HPDE6-E6E7 (cell line): Measurements from ENCODE around the gene TPST1.
"Not testable (repeated sequence)": the region's sequence is repeated elsewhere in the genome, so short reads cannot be mapped to it uniquely, and the experiment has no call there.

Experiments
- DNase-seq: peaks from one replicate; pipeline ENCODE4 v3.0.0; 2011; ENCODE audit warnings: missing footprints; ENCODE audit errors: extremely low spot score

The TPST1 gene

DNA sequence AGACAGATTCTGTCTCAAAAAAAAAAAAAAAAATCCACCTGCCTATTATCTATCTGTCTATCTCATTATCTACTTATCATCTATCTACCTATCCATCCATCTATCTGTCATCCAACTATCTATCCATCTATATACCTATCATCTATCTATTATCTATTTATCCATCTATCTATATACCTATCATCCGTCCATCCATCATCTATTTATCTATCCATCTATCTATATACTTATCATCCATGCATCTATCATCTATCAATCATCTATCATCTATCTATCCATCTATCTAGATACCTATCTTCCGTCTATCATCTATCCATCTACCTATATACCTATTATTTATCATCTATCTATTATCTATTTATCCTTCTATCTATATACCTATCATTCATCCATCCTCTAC is 16.5 kb upstream of the TPST1 start:
- no peak for DNase-seq

DNA sequence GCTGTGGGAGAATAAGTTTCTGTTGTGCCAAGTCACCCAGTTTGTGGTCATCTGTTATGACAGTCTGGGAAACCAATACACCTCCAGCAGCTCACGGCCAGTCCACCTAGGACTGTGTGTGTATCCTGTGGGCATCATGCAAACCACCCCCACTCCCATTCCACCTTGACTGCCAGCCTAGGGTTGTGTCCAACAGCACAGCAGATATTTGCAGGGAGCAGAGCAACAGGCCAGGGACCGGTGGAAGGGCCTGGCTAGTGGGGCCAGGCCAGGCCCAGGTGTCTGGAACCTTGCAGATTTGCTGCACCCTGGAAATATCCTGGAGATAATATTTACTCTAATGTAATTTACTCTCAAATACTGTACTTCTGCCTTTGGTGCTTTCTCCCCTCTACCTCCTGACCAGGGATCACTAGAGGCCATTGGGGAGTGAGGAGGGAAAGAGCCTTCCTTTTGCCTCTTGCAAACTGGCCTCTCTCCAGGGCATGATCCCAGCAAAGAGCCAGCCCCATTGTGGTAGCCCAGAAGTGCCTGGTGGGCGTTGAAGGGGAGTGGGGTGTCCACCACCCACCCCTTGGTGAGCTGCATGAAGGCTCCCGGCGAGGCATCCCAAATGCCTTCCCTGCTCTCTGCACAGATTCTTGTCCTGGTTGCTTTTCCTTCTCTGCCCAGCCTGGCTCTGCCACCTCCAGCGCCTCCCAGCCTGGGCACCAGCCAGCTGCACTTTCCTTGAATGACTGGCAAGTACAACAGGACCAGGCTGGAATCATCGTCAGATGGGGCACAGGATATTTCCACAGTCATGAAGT is 15.2 kb upstream of the TPST1 start:
- DNase-seq = no peak

DNA sequence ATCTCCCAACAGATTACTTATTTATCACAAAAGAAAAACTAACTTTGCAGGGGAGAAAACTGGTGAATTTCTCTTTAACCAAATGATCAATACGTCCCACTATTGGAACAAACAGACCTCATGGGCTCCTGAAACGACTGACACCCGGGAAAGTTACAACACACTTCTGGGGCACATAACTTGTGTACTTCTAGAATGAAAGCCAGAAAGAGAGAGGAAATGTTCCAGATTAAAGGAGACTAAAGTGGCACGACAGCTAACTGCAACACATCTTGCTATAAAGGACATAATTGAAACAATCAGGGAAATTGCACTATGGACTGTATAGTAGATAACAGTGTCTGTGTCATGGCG is 14.7 kb upstream of the TPST1 start:
- no peak for DNase-seq

DNA sequence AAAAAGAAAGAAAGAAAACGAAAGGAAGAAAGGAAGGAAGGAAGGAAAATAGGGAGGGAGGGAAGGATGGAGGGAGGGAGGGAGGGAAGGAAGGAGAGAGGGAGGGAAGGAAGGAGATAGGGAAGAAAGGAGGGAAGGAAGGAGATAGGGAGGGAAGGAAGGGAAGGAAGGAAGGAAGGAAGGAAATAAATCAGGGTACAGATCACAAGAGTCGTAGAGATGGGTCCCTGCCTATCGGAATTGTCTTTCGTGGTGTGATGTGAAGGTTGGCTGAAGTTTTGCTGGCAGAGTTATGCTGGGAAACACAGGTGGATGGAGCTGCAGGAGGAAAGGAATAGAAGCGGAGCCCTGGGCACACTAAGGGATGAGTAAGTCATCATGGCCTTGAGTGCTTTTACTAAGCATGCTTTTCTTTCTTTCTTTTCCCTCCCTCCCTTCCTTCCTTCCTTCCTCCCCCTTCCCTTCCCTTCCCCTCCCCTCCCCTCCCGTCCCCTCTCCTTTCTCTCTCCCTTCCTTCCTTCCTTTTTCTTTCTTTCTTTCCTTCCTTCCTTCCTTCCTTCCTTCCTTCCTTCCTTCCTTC is 11.9 kb upstream of the TPST1 start:
- no peak for DNase-seq

DNA sequence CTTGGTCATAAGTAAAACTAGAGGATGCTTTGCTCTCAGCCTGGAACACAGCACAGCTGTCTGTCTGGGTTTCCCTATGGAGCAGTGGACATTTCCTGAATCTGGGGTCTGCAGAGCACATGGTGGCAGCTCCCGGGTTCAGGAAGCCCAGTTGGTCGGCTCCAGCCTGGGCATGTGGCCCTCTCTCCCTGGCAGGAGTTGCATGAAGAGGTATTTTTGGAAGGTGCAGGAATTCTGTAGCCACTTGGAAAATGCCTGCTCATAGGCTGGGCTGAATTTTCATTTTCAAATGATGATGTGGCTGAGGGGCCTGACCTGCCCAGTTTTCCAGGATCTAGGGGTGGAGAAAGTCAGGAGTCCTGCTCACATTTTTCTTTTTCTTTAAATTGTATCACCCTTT is 6.7 kb upstream of the TPST1 start:
- DNase-seq = no peak

DNA sequence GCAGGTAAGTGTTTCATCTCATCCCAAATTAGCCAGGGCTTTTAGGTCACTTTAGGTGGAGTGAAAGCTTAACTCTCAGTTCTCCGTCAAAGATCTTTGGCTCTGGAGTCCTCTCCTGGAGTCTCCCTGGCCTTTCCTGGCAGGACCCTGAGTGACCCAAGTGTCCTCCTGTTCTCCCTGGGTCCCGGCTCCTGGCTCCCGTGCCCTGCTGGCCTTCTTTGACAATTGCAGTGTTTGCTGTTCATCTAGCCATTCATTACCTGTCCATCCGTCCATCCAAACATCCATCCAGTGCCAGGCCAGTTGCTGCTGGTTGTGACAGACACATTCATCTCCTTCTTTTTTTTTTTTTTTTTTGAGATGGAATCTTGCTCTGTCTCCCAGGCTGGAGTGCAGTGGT is 6.2 kb upstream of the TPST1 start:
- no peak for DNase-seq

DNA sequence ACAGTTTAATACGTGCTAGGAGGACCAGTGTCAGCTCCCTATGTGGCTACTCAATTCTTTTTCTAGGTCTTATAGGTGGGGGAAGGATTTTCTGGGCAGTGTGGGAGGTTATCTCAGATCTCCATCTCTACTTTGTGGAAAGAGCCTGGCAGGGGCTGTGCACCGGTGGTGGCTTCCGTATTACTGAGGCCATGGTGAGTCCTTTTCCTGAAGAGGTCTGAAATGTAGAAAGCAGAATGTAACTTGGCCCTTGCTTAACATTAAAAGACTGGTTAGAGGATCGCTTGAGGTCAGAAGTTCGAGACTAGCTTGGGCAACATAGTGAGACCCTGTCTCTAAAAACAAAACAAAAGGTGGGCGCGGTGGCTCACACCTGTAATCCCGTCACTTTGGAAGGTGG is 2.7 kb upstream of the TPST1 start:
- no peak for DNase-seq

DNA sequence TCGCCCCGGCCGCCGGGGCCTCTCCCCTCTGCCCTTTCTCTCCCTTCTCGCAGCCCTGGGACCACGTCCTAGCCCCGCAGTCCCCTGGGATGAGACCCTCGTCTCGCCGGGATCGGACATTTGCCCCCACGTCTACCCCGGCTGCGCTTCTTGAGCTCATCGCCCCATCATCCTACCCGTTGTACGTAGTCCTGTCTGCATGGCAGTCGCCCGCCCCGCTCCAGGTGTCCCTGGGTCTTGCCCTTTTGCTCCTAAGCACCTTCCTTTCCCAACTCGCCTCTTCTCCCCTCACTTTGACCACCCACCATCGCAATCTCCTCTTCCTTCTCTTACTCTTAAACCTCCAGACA is 582 bp downstream of the TPST1 start:
- no peak for DNase-seq

DNA sequence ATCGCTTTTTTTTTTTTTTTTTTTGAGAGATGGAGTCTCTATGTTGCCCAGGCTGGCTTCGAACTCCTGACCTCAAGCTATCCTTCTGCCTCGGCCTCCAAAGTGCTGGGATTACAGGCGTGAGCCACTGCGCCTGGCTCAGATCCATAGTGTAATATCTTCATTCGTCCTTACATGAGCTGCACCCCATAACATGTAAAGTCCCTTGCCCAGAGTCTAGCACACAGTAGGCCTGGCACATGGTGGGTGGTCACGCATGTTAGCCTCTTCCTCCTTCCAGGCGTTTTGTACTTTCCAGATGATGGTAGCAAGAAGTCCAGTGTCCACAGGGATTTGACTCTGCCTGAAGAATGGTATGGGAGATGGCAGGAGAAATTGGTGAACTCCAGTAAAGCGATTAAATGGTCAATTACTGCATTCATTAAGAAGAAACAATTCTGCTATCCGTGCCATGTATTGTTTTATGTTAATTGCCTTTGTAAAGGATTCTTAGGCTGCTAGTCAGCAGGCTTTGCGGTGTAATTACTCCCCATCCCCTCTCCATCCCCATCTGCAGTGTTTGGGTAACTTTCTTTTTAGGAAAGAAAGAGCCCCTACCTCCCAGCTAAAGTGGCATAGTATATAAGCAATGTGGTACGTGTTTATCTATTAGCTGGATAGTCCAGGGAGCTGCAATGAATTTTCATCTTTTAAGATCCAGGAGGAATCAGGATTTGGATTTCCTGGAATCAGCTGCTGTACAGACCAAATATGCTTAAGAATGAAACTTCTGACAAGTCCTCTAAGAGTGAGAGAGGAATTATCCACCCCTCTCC is 1.2 kb downstream of the TPST1 start:
- no peak for DNase-seq

DNA sequence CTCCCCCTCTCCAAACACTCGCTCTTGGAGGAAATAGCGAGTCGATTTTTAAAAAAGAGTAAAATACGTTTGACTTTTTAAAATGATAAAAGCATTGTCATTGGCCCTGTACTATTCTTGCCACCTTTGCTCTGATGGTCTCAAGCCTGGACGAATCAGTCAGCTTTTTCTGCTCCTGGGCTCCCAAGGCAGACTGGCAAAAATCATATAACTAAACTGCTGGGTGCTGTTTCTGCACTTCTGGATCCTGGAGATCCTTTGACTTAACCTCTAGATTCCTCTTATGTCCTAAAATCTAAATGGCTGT is 1.8 kb downstream of the TPST1 start:
- DNase-seq = no peak

DNA sequence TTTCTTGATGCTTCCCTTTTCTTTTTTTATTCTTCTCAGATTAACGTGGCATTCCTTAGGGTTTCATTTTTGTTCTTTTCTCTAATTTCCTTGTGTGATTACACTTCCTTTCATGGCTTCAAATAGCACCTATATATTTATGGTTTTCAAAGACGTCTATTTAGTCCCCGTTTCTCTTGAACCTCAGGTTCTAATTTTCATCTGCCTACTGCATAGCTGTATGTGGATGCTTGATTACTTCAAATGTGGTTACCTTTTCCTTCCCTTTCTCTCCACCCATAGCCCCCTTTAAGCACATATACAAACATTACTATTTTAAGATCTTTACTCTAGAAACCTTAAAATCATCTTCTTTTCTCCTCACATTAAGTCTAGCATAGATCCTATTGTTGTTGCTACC is 2.4 kb downstream of the TPST1 start:
- DNase-seq = no peak

DNA sequence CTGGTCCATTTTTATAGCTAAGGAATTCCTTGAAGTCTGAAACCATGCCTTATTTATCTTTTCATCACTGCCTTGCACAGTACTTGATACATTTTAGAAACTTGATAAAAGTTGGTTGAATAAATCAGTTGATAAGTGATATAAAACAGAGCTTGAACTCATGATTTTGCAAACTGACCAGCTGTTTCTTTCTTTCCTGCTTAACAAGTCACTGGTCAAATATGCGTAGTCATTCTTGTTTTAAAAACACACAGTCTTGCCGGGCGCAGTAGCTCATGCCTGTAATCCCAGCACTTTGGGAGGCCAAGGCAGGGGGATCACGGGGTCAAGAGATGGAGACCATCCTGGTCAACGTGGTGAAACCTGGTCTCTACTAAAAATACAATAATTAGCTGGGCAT is 6.3 kb downstream of the TPST1 start:
- DNase-seq = no peak

DNA sequence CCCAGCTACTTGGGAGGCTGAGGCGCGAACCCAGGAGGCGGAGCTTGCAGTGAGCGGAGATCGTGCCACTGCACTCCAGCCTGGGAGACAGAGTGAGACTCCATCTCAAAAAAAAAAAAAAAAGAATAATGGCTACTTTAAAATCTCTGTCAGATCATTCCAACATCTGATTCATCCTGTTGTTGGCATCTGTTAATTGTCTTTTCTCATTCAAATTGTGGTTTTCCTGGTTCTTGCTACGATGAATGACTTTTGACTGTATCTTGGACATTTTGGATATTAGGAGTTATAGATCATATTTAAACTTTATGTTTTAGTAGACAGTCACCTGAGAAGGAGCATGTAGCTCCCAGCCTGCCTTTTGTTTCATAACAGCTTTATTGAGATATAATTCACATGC is 8.5 kb downstream of the TPST1 start:
- DNase-seq = no peak

DNA sequence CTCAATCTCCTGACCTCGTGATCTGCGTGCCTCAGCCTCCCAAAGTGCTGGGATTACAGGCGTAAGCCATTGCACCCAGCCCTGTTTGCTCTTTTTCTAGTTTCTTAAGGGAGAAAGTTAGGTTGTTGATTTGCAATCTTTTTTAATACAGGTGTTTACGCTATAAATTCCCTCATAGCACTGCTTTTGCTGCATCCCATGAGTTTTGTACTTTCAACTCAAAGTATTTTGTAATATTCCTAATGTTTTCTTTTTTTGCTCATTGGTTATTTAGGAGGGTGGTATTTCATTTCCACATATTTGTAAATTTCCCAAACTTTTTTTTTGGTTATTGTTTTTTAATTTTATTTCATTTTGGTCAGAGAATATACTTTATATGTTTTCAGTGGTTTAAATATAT is 11.6 kb downstream of the TPST1 start:
- DNase-seq = no peak

DNA sequence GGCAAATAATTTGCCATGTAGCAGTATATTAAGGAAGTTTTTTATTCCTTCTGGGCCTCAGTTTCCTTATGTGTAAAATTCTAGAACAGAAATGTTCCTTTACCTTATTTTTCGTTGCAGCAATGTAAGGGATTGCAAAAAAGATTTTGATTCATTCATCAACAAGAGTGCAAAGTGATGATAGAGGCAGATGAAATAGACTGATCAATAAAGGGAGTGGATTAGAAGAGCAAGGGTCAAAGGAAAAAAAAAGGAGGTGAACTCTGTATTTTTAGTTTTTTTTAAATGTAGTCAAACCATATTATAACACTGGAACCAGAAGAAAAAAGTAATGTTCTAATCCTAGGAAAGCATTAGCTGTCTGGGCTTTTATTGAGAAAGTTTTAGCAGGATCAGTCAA is 14.7 kb downstream of the TPST1 start:
- no peak for DNase-seq

DNA sequence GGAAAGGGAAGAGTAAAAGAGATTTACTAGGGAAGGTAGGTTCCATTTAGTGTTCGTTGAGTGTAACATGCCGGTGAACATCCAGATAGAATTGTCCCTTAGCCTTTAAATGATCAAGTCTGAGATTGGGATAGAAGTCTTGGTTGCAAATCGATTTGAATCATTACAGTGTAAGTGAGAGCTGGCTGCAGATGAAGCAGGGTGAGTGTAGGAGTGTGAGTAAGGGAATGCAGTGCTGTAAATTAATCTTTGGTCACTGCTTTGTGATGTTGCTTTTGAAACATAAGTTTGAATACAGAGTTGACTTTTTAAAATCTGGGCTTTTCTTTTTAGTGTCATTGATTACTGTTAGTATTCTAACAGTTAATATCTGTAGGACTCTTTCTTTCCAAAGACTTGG is 16.3 kb downstream of the TPST1 start:
- no peak for DNase-seq

DNA sequence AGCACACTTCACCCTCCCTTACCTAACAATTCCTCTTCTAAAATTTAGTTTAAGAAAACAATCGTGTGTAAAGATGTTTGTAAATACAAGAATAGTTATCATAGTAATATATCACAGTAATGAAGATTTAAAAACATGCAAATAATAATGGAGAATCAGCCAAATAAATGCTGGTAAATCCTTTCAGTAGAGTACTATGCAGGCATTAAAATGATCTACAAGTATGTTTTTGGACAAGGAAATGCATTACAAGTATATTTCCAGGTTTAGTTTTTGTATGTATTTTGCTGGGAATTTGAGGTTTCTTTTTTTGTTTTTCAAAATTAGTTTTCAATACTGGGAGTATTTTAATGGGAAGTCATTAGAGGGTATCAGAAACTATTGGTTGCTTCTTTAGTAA is 22.7 kb downstream of the TPST1 start:
- DNase-seq = no peak

DNA sequence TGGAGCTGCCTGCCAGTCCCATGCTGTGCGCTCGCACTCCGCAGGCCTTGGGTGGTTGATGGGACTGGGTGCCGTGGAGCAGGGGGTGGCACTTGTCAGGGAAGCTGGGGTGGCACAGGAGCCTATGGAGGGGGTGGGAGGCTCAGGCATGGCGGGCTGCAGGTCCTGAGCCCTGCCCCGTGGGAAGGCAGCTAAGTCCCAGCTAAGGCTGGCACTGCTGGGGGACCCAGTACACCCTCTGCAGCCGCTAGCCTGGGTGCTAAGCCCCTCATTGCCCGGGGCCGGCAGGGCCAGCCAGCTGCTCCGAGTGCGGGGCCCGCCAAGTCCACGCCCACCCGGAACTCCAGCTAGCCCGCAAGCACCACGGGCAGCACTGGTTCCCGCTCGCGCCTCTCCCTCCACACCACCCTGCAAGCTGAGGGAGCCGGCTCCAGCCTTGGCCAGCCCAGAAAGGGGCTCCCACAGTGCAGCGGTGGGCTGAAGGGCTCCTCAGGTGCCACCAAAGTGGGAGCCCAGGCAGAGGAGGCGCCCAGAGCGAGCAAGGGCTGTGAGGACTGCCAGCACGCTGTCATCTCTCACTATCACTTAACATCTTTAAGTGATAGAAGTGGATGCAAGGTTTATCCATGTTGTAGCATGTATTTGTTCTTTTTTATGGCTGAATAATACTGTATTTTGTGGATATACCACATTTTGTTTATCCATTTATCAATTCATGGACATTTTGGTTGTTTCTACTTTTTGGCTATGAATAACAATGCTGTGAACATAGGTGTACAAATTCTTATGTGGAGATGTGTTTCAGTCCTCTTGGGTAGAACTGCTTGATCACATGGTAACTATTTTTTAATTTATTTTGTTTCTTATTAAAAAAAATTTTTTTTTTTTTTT is 26.4 kb downstream of the TPST1 start:
- not testable (repeated sequence) for DNase-seq

DNA sequence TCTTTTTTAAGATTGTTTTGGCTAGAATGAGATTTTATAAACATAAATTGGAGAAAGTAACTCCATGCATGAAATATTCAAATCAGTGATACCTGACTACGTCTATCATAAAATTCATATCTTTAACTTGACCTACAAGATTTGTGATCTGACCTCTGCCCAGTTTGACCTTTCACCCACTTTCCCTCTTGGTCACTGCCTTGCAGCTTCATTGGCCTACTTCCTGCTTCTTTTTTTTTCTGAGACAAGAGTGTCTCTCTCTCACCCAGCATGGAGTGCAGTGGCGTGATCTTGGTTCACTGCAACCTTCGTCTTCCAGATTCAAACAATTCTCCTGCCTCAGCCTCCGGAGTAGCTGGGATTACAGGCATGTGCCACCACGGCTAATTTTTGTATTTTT is 28.5 kb downstream of the TPST1 start:
- DNase-seq = no peak

DNA sequence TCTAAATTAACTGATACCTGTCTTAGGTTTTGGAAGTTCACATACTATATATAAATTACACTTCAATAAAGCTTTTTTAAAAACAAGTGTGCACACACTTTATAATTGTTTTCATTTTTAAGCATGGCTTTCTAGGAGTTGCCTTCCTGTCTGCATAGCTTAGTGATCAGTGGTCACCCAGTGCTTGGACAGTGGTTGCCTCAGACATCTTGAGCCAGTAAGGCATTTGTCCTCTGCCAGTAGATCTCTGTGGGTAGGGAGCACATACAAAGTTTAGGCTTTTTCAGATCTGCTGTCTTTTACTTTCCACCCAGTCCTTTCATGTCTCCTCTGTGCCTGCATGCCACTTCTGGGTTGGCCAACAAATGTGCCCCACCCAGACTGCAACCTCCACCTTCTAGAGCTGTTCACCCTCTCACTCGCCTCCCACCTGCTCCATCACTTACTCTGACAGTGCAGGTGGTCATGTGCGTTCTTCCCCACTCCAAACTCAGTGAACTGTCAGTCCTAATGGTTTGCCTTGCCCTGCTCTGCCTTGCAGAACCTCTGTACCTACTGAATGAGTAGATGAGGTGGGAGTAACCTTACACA is 31.7 kb downstream of the TPST1 start:
- no peak for DNase-seq

DNA sequence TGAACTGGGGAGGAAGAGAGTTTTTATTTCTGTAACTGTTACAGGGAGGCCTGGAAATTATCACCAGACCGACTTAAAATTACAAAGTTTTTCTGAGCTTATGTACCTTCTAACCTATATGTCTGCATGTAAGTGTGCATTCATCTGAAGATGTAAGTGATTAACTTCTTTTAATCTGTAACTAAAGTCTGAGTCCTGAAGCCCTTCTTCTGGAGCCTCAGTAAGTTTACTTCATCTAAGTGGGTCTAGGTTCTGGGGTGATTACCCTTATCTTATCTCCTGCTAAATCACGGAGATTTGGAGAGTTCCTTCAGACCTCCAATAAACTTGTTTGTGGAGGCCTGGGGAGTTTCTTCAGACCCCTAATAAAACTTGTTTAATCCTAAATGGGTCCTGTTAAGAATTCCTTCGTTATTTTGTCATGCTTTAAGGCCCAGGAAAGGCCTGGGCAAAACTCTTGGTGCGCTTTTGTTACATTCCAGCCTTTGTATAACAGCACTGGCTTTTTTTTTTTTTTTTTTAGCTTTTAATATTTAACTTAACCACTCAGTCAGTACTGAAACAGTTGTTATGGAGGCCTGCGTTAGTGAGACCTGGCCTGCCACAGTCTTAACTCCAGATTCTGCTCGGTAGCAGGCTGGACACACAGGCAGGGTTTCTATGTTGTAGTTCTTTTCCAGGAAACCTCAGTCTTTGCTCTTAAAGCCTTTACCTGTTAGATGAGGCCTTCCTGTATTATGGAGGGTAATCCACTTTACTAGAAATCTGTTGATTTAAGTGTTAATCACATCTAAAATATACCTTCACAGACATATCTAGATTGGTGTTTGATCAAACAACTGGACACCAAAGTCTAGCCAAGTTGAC is 33.0 kb downstream of the TPST1 start:
- no peak for DNase-seq
